A549 (cell line): ENCODE results near the gene CHCHD5.

Experiments used
- POLR2A ChIP-seq: IDR thresholded peaks from 2 replicates; pipeline ENCODE4 v1.6.1; 2012; ENCODE audit warnings: mild to moderate bottlenecking, low read length
- TF ChIP-seq, protein P1 (sequence below): fragments of >200 bp; sonication (Bioruptor Twin); formaldehyde crosslinking; IDR thresholded peaks from 3 replicates; pipeline ENCODE4 v1.5.1; 2016

DNA sequence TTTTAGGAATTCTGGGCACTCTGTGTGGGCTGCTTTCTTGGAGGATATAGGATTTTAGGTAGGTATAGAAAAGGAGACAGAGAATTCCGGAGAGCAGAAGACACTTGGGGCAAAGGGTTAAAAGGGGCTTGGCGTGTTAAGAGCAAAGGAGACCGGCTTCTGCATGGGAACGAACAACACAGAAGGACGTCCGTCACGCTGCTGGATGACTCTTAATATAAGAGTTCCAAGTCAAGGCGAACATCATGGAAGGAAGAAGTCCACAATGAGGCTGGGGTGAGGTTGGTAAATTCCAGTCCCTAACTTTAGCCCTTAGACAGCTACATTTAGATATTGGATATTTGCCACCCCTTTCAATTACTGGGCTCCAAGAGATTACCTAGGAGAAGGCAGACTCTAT, 45.4 kb downstream of the CHCHD5 start:
- TF ChIP-seq POLR2A, result no peak
- TF ChIP-seq, protein P1, sequence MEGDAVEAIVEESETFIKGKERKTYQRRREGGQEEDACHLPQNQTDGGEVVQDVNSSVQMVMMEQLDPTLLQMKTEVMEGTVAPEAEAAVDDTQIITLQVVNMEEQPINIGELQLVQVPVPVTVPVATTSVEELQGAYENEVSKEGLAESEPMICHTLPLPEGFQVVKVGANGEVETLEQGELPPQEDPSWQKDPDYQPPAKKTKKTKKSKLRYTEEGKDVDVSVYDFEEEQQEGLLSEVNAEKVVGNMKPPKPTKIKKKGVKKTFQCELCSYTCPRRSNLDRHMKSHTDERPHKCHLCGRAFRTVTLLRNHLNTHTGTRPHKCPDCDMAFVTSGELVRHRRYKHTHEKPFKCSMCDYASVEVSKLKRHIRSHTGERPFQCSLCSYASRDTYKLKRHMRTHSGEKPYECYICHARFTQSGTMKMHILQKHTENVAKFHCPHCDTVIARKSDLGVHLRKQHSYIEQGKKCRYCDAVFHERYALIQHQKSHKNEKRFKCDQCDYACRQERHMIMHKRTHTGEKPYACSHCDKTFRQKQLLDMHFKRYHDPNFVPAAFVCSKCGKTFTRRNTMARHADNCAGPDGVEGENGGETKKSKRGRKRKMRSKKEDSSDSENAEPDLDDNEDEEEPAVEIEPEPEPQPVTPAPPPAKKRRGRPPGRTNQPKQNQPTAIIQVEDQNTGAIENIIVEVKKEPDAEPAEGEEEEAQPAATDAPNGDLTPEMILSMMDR, result no peak
